GM23338 (cell line): ENCODE data around the gene TRIO. TPM values are rescaled to one million over a fixed set of nuclear protein-coding genes. Genes with fewer than 3 reads are reported as not detected.

Source experiments
- ATAC-seq: fragments of 200-7000 bp; cut with Tn5 transposase; 3 replicates; pipeline ENCODE4 v1.9.1; 2020
- DNase-seq: peaks from one replicate; pipeline ENCODE4 v3.0.0-alpha.2; 2015; ENCODE audit warnings: low spot score
- H2AFZ ChIP-seq: fragments of 200-600 bp; sonication (generic); 2 replicates; pipeline ENCODE4 v1.8.0; 2016; ENCODE audit warnings: antibody characterized with exemption, mild to moderate bottlenecking, moderate library complexity
- H3F3A ChIP-seq: fragments of 200-600 bp; sonication (generic); replicated peaks from 2 replicates; pipeline ENCODE4 v1.8.0; 2017; ENCODE audit warnings: antibody characterized with exemption, mixed run types, low read depth
- H3K27ac ChIP-seq: fragments of 200-600 bp; sonication (generic); 2 replicates; pipeline ENCODE4 v1.6.1; 2016; ENCODE audit warnings: low read depth
- H3K27me3 ChIP-seq: fragments of 200-600 bp; sonication (generic); 2 replicates; pipeline ENCODE4 v1.8.0; 2016; ENCODE audit warnings: mild to moderate bottlenecking, mixed run types, moderate library complexity; ENCODE audit not compliant: insufficient read depth
- H3K36me3 ChIP-seq: fragments of 200-600 bp; sonication (generic); 2 replicates; pipeline ENCODE4 v1.8.0; 2016; ENCODE audit warnings: mild to moderate bottlenecking; ENCODE audit not compliant: insufficient read depth
- H3K4me1 ChIP-seq: fragments of 200-600 bp; sonication (generic); 2 replicates; pipeline ENCODE4 v1.8.0; 2016; ENCODE audit warnings: mild to moderate bottlenecking, moderate library complexity; ENCODE audit not compliant: insufficient read depth
- H3K4me2 ChIP-seq: fragments of 200-600 bp; sonication (generic); 2 replicates; pipeline ENCODE4 v1.7.1; 2017; ENCODE audit warnings: mixed run types
- H3K4me3 ChIP-seq: fragments of 200-600 bp; sonication (generic); 2 replicates; pipeline ENCODE4 v1.6.1; 2016; ENCODE audit warnings: mixed run types
- H3K79me2 ChIP-seq: fragments of 200-600 bp; sonication (generic); replicated peaks from 2 replicates; pipeline ENCODE4 v1.8.0; 2017; ENCODE audit warnings: mild to moderate bottlenecking; ENCODE audit not compliant: insufficient read depth
- H3K9me2 ChIP-seq: fragments of 200-600 bp; sonication (generic); 2 replicates; pipeline ENCODE4 v1.8.0; 2017; ENCODE audit not compliant: insufficient read depth
- H4K20me1 ChIP-seq: fragments of 200-600 bp; sonication (generic); replicated peaks from 2 replicates; pipeline ENCODE4 v1.8.0; 2017; ENCODE audit warnings: mild to moderate bottlenecking; ENCODE audit not compliant: insufficient read depth
- H3K27ac Mint-ChIP-seq: 2 replicates; pipeline ENCODE4 v1.8.0; 2020; ENCODE audit warnings: inconsistent platforms, mild to moderate bottlenecking, moderate library complexity, mixed read lengths
- H3K27me3 Mint-ChIP-seq: 3 replicates; pipeline ENCODE4 v1.8.0; 2022; ENCODE audit warnings: low read depth, mild to moderate bottlenecking, moderate library complexity, mixed read lengths, inconsistent platforms; ENCODE audit not compliant: insufficient read depth, poor library complexity
- H3K36me3 Mint-ChIP-seq: 3 replicates; pipeline ENCODE4 v1.8.0; 2021; ENCODE audit warnings: low read depth, mild to moderate bottlenecking, inconsistent platforms, moderate library complexity, mixed read lengths
- H3K4me1 Mint-ChIP-seq: 3 replicates; pipeline ENCODE4 v1.8.0; 2020; ENCODE audit warnings: mild to moderate bottlenecking, inconsistent platforms, mixed read lengths
- H3K4me3 Mint-ChIP-seq: 3 replicates; pipeline ENCODE4 v1.8.0; 2021; ENCODE audit warnings: moderate library complexity, mild to moderate bottlenecking, inconsistent platforms, mixed read lengths
- H3K9me3 Mint-ChIP-seq: 3 replicates; pipeline ENCODE4 v1.8.0; 2020; ENCODE audit warnings: moderate library complexity, mild to moderate bottlenecking, inconsistent platforms, mixed read lengths
- CREB1 ChIP-seq: fragments of 250-450 bp; sonication (Bioruptor Pico); IDR thresholded peaks from 2 replicates; pipeline ENCODE4 v1.5.0; 2020; ENCODE audit warnings: low read depth, mild to moderate bottlenecking, moderate library complexity
- EZH2 ChIP-seq: fragments of 200-600 bp; sonication (generic); IDR thresholded peaks from one replicate; pipeline ENCODE4 v1.8.0; 2017; ENCODE audit warnings: antibody characterized with exemption, mild to moderate bottlenecking, low read depth; ENCODE audit not compliant: unreplicated experiment
- EZH2phosphoT487 ChIP-seq: fragments of 200-600 bp; sonication (generic); IDR thresholded peaks from one replicate; pipeline ENCODE4 v1.8.1; 2018; ENCODE audit warnings: antibody characterized with exemption; ENCODE audit not compliant: unreplicated experiment
- JUNB ChIP-seq: IDR thresholded peaks from one replicate; pipeline ENCODE4 v1.6.1; 2016; ENCODE audit warnings: antibody characterized with exemption; ENCODE audit not compliant: unreplicated experiment
- NANOG ChIP-seq: IDR thresholded peaks from 2 replicates; pipeline ENCODE4 v1.6.1; 2016; ENCODE audit warnings: antibody characterized with exemption, borderline replicate concordance
- POLR2AphosphoS5 ChIP-seq: IDR thresholded peaks from 2 replicates; pipeline ENCODE4 v1.6.1; 2016; ENCODE audit warnings: antibody characterized with exemption, low read depth
- STAT1 ChIP-seq: IDR thresholded peaks from one replicate; pipeline ENCODE4 v1.6.1; 2016; ENCODE audit warnings: antibody characterized with exemption; ENCODE audit not compliant: unreplicated experiment
- ZNF114 ChIP-seq: fragments of 250-450 bp; sonication (Bioruptor Pico); IDR thresholded peaks from 2 replicates; pipeline ENCODE4 v1.5.0; 2020; ENCODE audit warnings: mild to moderate bottlenecking, moderate library complexity
- ZNF331 ChIP-seq: fragments of 250-450 bp; sonication (Bioruptor Pico); IDR thresholded peaks from 2 replicates; pipeline ENCODE4 v1.5.0; 2020; ENCODE audit warnings: low read depth, mild to moderate bottlenecking, moderate library complexity
- polyA plus RNA-seq: library from polyadenylated mRNA; unstranded; fragments of >200 nt; fragmentation: Nextera tagmentation; extraction: Ambion mirVana; gene quantifications from 2 replicates; pipeline ENCODE4 v1.2.1, GENCODE V29; 2016
- total RNA-seq: library from RNA; depleted of rRNA; stranded (reverse); fragments of >200 nt; shearing (Covaris generic); gene quantifications from 2 replicates; pipeline ENCODE4 v1.2.3, GENCODE V29; 2014
- TF ChIP-seq, protein P1 (sequence below): fragments of 250-450 bp; sonication (Bioruptor Pico); IDR thresholded peaks from 2 replicates; pipeline ENCODE4 v1.5.0; 2020; ENCODE audit warnings: mild to moderate bottlenecking, moderate library complexity
- TF ChIP-seq, protein P2 (sequence below): IDR thresholded peaks from 2 replicates; pipeline ENCODE4 v1.6.1; 2016; ENCODE audit warnings: antibody characterized with exemption
- TF ChIP-seq, protein P3 (sequence below): IDR thresholded peaks from one replicate; pipeline ENCODE4 v1.6.1; 2018; ENCODE audit warnings: antibody characterized with exemption; ENCODE audit not compliant: unreplicated experiment
- TF ChIP-seq, protein P4 (sequence below), 2 experiments: fragments of 200-600 bp in 1 of 2; sonication (generic) in 1 of 2; conservative IDR thresholded peaks; 2 replicates each; pipeline versions ENCODE4 v1.5.1 to v1.6.1; 2016 to 2017; ENCODE audit warnings: antibody characterized with exemption in 2 of 2, low read depth in 2 of 2, mild to moderate bottlenecking in 2 of 2, moderate library complexity in 1 of 2

The TRIO gene
- total and polyA plus RNA-seq, 2 experiments from 2014 or later, result 13.8 to 113 TPM

DNA sequence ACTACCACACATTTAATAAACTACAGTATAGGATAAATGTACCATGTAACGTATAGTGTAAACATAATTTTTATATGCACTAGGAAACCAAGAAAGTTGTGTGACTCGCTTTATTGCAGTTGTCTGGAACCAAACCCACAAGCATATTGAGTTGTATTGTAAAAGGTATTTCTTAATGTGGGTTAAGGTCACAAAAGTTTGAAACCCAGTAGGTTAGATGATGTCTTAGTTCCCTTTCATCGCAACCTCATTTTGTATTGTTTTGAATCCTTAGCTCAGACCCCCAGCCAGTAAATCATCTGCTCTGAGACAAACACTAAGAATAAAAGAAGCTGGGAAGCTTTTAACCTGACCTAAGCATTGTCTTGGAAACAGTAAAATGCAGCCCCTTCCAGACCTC, 79.1 kb downstream of the TRIO start:
- no peaks in the 10 kb centered on the region for H3F3A ChIP-seq
- no peak for TF ChIP-seq JUNB
- TF ChIP-seq, protein P1, sequence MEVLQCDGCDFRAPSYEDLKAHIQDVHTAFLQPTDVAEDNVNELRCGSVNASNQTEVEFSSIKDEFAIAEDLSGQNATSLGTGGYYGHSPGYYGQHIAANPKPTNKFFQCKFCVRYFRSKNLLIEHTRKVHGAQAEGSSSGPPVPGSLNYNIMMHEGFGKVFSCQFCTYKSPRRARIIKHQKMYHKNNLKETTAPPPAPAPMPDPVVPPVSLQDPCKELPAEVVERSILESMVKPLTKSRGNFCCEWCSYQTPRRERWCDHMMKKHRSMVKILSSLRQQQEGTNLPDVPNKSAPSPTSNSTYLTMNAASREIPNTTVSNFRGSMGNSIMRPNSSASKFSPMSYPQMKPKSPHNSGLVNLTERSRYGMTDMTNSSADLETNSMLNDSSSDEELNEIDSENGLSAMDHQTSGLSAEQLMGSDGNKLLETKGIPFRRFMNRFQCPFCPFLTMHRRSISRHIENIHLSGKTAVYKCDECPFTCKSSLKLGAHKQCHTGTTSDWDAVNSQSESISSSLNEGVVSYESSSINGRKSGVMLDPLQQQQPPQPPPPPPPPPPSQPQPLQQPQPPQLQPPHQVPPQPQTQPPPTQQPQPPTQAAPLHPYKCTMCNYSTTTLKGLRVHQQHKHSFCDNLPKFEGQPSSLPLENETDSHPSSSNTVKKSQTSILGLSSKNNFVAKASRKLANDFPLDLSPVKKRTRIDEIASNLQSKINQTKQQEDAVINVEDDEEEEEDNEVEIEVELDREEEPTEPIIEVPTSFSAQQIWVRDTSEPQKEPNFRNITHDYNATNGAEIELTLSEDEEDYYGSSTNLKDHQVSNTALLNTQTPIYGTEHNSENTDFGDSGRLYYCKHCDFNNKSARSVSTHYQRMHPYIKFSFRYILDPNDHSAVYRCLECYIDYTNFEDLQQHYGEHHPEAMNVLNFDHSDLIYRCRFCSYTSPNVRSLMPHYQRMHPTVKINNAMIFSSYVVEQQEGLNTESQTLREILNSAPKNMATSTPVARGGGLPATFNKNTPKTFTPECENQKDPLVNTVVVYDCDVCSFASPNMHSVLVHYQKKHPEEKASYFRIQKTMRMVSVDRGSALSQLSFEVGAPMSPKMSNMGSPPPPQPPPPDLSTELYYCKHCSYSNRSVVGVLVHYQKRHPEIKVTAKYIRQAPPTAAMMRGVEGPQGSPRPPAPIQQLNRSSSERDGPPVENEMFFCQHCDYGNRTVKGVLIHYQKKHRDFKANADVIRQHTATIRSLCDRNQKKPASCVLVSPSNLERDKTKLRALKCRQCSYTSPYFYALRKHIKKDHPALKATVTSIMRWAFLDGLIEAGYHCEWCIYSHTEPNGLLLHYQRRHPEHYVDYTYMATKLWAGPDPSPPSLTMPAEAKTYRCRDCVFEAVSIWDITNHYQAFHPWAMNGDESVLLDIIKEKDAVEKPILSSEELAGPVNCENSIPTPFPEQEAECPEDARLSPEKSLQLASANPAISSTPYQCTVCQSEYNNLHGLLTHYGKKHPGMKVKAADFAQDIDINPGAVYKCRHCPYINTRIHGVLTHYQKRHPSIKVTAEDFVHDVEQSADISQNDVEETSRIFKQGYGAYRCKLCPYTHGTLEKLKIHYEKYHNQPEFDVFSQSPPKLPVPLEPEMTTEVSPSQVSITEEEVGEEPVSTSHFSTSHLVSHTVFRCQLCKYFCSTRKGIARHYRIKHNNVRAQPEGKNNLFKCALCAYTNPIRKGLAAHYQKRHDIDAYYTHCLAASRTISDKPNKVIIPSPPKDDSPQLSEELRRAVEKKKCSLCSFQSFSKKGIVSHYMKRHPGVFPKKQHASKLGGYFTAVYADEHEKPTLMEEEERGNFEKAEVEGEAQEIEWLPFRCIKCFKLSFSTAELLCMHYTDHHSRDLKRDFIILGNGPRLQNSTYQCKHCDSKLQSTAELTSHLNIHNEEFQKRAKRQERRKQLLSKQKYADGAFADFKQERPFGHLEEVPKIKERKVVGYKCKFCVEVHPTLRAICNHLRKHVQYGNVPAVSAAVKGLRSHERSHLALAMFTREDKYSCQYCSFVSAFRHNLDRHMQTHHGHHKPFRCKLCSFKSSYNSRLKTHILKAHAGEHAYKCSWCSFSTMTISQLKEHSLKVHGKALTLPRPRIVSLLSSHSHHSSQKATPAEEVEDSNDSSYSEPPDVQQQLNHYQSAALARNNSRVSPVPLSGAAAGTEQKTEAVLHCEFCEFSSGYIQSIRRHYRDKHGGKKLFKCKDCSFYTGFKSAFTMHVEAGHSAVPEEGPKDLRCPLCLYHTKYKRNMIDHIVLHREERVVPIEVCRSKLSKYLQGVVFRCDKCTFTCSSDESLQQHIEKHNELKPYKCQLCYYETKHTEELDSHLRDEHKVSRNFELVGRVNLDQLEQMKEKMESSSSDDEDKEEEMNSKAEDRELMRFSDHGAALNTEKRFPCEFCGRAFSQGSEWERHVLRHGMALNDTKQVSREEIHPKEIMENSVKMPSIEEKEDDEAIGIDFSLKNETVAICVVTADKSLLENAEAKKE (CRISPR knock-in tag), result no peak
- TF ChIP-seq, protein P2, sequence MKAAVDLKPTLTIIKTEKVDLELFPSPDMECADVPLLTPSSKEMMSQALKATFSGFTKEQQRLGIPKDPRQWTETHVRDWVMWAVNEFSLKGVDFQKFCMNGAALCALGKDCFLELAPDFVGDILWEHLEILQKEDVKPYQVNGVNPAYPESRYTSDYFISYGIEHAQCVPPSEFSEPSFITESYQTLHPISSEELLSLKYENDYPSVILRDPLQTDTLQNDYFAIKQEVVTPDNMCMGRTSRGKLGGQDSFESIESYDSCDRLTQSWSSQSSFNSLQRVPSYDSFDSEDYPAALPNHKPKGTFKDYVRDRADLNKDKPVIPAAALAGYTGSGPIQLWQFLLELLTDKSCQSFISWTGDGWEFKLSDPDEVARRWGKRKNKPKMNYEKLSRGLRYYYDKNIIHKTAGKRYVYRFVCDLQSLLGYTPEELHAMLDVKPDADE, result no peak
- no peak for TF ChIP-seq POLR2AphosphoS5
- no peak for TF ChIP-seq NANOG
- TF ChIP-seq CREB1, result no peak
- TF ChIP-seq, protein P3, sequence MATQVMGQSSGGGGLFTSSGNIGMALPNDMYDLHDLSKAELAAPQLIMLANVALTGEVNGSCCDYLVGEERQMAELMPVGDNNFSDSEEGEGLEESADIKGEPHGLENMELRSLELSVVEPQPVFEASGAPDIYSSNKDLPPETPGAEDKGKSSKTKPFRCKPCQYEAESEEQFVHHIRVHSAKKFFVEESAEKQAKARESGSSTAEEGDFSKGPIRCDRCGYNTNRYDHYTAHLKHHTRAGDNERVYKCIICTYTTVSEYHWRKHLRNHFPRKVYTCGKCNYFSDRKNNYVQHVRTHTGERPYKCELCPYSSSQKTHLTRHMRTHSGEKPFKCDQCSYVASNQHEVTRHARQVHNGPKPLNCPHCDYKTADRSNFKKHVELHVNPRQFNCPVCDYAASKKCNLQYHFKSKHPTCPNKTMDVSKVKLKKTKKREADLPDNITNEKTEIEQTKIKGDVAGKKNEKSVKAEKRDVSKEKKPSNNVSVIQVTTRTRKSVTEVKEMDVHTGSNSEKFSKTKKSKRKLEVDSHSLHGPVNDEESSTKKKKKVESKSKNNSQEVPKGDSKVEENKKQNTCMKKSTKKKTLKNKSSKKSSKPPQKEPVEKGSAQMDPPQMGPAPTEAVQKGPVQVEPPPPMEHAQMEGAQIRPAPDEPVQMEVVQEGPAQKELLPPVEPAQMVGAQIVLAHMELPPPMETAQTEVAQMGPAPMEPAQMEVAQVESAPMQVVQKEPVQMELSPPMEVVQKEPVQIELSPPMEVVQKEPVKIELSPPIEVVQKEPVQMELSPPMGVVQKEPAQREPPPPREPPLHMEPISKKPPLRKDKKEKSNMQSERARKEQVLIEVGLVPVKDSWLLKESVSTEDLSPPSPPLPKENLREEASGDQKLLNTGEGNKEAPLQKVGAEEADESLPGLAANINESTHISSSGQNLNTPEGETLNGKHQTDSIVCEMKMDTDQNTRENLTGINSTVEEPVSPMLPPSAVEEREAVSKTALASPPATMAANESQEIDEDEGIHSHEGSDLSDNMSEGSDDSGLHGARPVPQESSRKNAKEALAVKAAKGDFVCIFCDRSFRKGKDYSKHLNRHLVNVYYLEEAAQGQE, result no peak
- no peak for TF ChIP-seq ZNF331
- no peak for TF ChIP-seq ZNF114 (CRISPR knock-in tag)
- TF ChIP-seq, protein P4, sequence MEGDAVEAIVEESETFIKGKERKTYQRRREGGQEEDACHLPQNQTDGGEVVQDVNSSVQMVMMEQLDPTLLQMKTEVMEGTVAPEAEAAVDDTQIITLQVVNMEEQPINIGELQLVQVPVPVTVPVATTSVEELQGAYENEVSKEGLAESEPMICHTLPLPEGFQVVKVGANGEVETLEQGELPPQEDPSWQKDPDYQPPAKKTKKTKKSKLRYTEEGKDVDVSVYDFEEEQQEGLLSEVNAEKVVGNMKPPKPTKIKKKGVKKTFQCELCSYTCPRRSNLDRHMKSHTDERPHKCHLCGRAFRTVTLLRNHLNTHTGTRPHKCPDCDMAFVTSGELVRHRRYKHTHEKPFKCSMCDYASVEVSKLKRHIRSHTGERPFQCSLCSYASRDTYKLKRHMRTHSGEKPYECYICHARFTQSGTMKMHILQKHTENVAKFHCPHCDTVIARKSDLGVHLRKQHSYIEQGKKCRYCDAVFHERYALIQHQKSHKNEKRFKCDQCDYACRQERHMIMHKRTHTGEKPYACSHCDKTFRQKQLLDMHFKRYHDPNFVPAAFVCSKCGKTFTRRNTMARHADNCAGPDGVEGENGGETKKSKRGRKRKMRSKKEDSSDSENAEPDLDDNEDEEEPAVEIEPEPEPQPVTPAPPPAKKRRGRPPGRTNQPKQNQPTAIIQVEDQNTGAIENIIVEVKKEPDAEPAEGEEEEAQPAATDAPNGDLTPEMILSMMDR (conservative IDR thresholded peaks at IDR 0.05; ENCODE audit: low read depth in 2 of 2), result no peak
- no peak for TF ChIP-seq EZH2
- no peak for TF ChIP-seq STAT1
- no peak for TF ChIP-seq EZH2phosphoT487
- DNase-seq (no peak), ATAC-seq (peak; percentile 29)
- no peak overlapping the region for H3K4me3 ChIP-seq
- no peak overlapping the region for H3K4me3 Mint-ChIP-seq
- H4K20me1 ChIP-seq, result peaks cover 13% of the 10 kb centered on the region
- H3K27me3 Mint-ChIP-seq, result peaks cover 6% of the 10 kb centered on the region
- no peak overlapping the region for H2AFZ ChIP-seq
- no peak overlapping the region for H3K27ac ChIP-seq
- H3K79me2 ChIP-seq, result peaks cover 99% of the 10 kb centered on the region
- no peaks in the 10 kb centered on the region for H3K36me3 Mint-ChIP-seq
- no peaks in the 10 kb centered on the region for H3K27me3 ChIP-seq
- H3K4me1 Mint-ChIP-seq, result peaks cover 73% of the 10 kb centered on the region
- peaks cover 12% of the 10 kb centered on the region for H3K9me2 ChIP-seq
- H3K36me3 ChIP-seq, result no peaks in the 10 kb centered on the region
- peaks cover 72% of the 10 kb centered on the region for H3K4me1 ChIP-seq
- H3K4me2 ChIP-seq, result 0 out of 2 replicates have a peak overlapping the region, but pooled peaks have one; percentile 43
- H3K9me3 Mint-ChIP-seq, result no peaks in the 10 kb centered on the region
- H3K27ac Mint-ChIP-seq, result no peak overlapping the region
